ENCODE data around the gene GATC.
A peak's percentile ranks its signal among the peaks of the same experiment; 100 is the strongest.

- TF ChIP-seq CTCF (IDR thresholded peaks at IDR 0.05; ENCODE audit: borderline replicate concordance, extremely low read depth, low read length, poor library complexity, severe bottlenecking), result peak; percentile 48
- TF ChIP-seq EZH2 (IDR thresholded peaks at IDR 0.05; ENCODE audit: borderline replicate concordance, low read depth, low read length, severe bottlenecking), result no peak
Observed at GRCh38 chr12:120468821-120469449, 22.7 kb downstream of the GATC start.

All from DND-41 (cell line).